ENCODE measurements around the gene PIWIL4.

PIWIL4 gene

DNA sequence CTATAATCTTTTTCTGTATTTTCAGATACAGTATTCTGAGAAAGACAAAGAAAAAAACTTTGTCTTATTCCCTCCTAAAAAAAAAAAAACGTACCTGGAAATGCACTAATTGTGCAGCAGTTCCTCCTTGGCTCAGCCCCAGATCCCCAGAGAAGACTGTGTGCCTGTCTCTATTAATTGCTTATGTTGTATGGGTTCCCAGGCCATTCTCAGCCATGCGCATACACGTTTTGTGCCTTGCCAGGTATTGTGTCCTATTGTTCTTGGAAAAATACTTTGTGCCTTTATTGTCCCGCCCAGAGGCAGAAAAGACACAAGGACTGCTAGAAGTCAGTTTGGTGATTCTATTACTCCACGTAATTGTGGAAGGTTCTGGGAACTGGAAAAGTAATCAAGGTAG is 91.2 kb downstream of the PIWIL4 start:
- no peak for TF ChIP-seq FOXM1 (IDR thresholded peaks at IDR 0.05; ENCODE audit: borderline replicate concordance)
- no peak for TF ChIP-seq SUZ12 (IDR thresholded peaks at IDR 0.05)
- no peak for TF ChIP-seq NFRKB (IDR thresholded peaks at IDR 0.05)
- no peak for TF ChIP-seq ELF4 (IDR thresholded peaks at IDR 0.05)
- no peak for TF ChIP-seq TARDBP (IDR thresholded peaks at IDR 0.05)
- TF ChIP-seq ZNF384 (IDR thresholded peaks at IDR 0.05) = no peak
- TF ChIP-seq SP1 (IDR thresholded peaks at IDR 0.05) = no peak
- no peak for TF ChIP-seq FOXK2 (IDR thresholded peaks at IDR 0.05)
- TF ChIP-seq, protein P1, sequence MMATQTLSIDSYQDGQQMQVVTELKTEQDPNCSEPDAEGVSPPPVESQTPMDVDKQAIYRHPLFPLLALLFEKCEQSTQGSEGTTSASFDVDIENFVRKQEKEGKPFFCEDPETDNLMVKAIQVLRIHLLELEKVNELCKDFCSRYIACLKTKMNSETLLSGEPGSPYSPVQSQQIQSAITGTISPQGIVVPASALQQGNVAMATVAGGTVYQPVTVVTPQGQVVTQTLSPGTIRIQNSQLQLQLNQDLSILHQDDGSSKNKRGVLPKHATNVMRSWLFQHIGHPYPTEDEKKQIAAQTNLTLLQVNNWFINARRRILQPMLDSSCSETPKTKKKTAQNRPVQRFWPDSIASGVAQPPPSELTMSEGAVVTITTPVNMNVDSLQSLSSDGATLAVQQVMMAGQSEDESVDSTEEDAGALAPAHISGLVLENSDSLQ (IDR thresholded peaks at IDR 0.05) = no peak
- TF ChIP-seq CTBP1 (IDR thresholded peaks at IDR 0.05; ENCODE audit: borderline replicate concordance) = no peak
- no peak for TF ChIP-seq L3MBTL2 (conservative IDR thresholded peaks at IDR 0.05)
- no peak for TF ChIP-seq BHLHE40 (IDR thresholded peaks at IDR 0.05; ENCODE audit: borderline replicate concordance)
- no peak for TF ChIP-seq FOXA1 (IDR thresholded peaks at IDR 0.05)
- TF ChIP-seq HDGF (IDR thresholded peaks at IDR 0.05; ENCODE audit: borderline replicate concordance) = no peak
- TF ChIP-seq LEF1 (IDR thresholded peaks at IDR 0.05; ENCODE audit: borderline replicate concordance) = no peak
- TF ChIP-seq ARNT (IDR thresholded peaks at IDR 0.05) = no peak
- POLR2A ChIA-PET = no interaction called here
- DNase-seq (ENCODE audit: extremely low spot score) = no peak
- CTCF ChIA-PET = no interaction called here

DNA sequence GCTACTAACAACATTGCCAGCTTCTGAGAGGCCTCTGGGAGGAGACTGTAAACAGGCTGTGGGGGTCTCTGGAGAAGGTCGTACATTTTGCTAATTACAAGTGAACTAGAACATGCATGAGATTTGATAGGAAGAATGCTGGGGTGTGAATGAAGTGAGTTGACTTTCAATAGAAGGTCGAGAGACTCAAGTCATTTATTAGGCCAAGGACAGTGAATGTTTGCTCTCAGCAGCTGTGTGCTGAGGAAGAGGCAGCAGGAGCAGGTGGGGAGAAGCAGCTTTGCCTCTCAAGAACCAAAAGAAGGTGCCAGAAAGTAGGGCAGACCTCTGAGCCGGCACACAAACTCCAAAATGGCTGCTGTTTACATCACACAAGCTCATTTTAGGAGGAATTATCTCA is 91.7 kb downstream of the PIWIL4 start:
- ChIA-PET POLR2A (no interaction called here), CTCF (no interaction called here)
- no peak for DNase-seq (ENCODE audit: extremely low spot score)
- no peak for TF ChIP-seq TARDBP (IDR thresholded peaks at IDR 0.05)
- no peak for TF ChIP-seq FOXA1 (IDR thresholded peaks at IDR 0.05)
- TF ChIP-seq ELF4 (IDR thresholded peaks at IDR 0.05) = no peak
- no peak for TF ChIP-seq SUZ12 (IDR thresholded peaks at IDR 0.05)
- no peak for TF ChIP-seq SP1 (IDR thresholded peaks at IDR 0.05)
- TF ChIP-seq ARNT (IDR thresholded peaks at IDR 0.05) = no peak
- TF ChIP-seq L3MBTL2 (conservative IDR thresholded peaks at IDR 0.05) = no peak
- TF ChIP-seq, protein P1 (IDR thresholded peaks at IDR 0.05) = no peak
- no peak for TF ChIP-seq FOXM1 (IDR thresholded peaks at IDR 0.05; ENCODE audit: borderline replicate concordance)

GRCh38 chr11:94661444-94661843 is 94.3 kb downstream of the PIWIL4 start:
- POLR2A ChIA-PET = no interaction called here
- CTCF ChIA-PET = no interaction called here
- TF ChIP-seq FOXA1 (IDR thresholded peaks at IDR 0.05) (no peak), ARNT (IDR thresholded peaks at IDR 0.05) (no peak), SUZ12 (IDR thresholded peaks at IDR 0.05) (no peak), TARDBP (IDR thresholded peaks at IDR 0.05) (no peak)
- no peak for DNase-seq (ENCODE audit: extremely low spot score)

GRCh38 chr11:94662065-94662779 is 95.1 kb downstream of the PIWIL4 start:
- POLR2A ChIA-PET = no interaction called here
- CTCF ChIA-PET = no interaction called here
- DNase-seq (ENCODE audit: extremely low spot score) = no peak
- TF ChIP-seq NFRKB (IDR thresholded peaks at IDR 0.05) (no peak), ELF4 (IDR thresholded peaks at IDR 0.05) (no peak), LEF1 (IDR thresholded peaks at IDR 0.05; ENCODE audit: borderline replicate concordance) (no peak), HDGF (IDR thresholded peaks at IDR 0.05; ENCODE audit: borderline replicate concordance) (no peak), BHLHE40 (IDR thresholded peaks at IDR 0.05; ENCODE audit: borderline replicate concordance) (no peak), TARDBP (IDR thresholded peaks at IDR 0.05) (no peak), ARNT (IDR thresholded peaks at IDR 0.05) (no peak), L3MBTL2 (conservative IDR thresholded peaks at IDR 0.05) (no peak), SP1 (IDR thresholded peaks at IDR 0.05) (no peak), CTBP1 (IDR thresholded peaks at IDR 0.05; ENCODE audit: borderline replicate concordance) (no peak), ZNF384 (IDR thresholded peaks at IDR 0.05) (no peak)

GRCh38 chr11:94662846-94663390 is 95.8 kb downstream of the PIWIL4 start:
- no peak for DNase-seq (ENCODE audit: extremely low spot score)
- TF ChIP-seq FOXA1 (IDR thresholded peaks at IDR 0.05) = no peak
- TF ChIP-seq, protein P1 (IDR thresholded peaks at IDR 0.05) = no peak
- TF ChIP-seq ELF4 (IDR thresholded peaks at IDR 0.05) = no peak
- no peak for TF ChIP-seq CTBP1 (IDR thresholded peaks at IDR 0.05; ENCODE audit: borderline replicate concordance)
- no peak for TF ChIP-seq LEF1 (IDR thresholded peaks at IDR 0.05; ENCODE audit: borderline replicate concordance)
- no peak for TF ChIP-seq L3MBTL2 (conservative IDR thresholded peaks at IDR 0.05)
- no peak for TF ChIP-seq TARDBP (IDR thresholded peaks at IDR 0.05)
- TF ChIP-seq ZNF384 (IDR thresholded peaks at IDR 0.05) = no peak
- TF ChIP-seq HDGF (IDR thresholded peaks at IDR 0.05; ENCODE audit: borderline replicate concordance) = no peak
- TF ChIP-seq SP1 (IDR thresholded peaks at IDR 0.05) = no peak
- TF ChIP-seq NFRKB (IDR thresholded peaks at IDR 0.05) = no peak
- TF ChIP-seq FOXM1 (IDR thresholded peaks at IDR 0.05; ENCODE audit: borderline replicate concordance) = no peak
- no peak for TF ChIP-seq SUZ12 (IDR thresholded peaks at IDR 0.05)
- no peak for TF ChIP-seq BHLHE40 (IDR thresholded peaks at IDR 0.05; ENCODE audit: borderline replicate concordance)
- POLR2A ChIA-PET = no interaction called here
- CTCF ChIA-PET = interaction anchor here (0.7 kb wide), 1 partner anchor 47 kb away, joined by 3 read pairs; no protein-coding TSS in a partner anchor

DNA sequence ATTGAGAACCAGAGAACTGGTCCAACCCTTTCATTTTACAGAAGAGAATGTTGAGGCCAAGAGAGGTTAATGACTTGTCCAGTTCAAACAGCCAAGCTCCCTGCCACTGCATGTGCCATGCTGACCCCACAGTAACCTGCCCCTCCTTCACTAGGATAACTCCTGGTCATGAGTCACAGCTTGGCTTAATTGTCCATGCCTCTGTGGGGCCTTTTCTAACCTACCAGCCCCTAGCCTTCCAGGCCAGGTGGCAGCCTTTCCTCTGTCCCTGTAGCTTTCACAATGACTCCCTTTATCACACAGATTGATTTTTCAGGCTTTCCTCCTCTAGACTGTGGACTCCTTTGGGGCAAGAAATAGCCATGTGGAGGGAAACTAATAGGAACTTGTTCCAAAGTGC is 97.2 kb downstream of the PIWIL4 start:
- CTCF ChIA-PET = no interaction called here
- POLR2A ChIA-PET = no interaction called here
- no peak for DNase-seq (ENCODE audit: extremely low spot score)
- TF ChIP-seq TARDBP (IDR thresholded peaks at IDR 0.05) = no peak
- no peak for TF ChIP-seq SUZ12 (IDR thresholded peaks at IDR 0.05)
- no peak for TF ChIP-seq ZNF384 (IDR thresholded peaks at IDR 0.05)
- TF ChIP-seq SP1 (IDR thresholded peaks at IDR 0.05) = no peak
- no peak for TF ChIP-seq BHLHE40 (IDR thresholded peaks at IDR 0.05; ENCODE audit: borderline replicate concordance)
- no peak for TF ChIP-seq NFRKB (IDR thresholded peaks at IDR 0.05)
- TF ChIP-seq ELF4 (IDR thresholded peaks at IDR 0.05) = no peak
- no peak for TF ChIP-seq LEF1 (IDR thresholded peaks at IDR 0.05; ENCODE audit: borderline replicate concordance)
- TF ChIP-seq, protein P1 (IDR thresholded peaks at IDR 0.05) = no peak
- no peak for TF ChIP-seq FOXM1 (IDR thresholded peaks at IDR 0.05; ENCODE audit: borderline replicate concordance)
- TF ChIP-seq L3MBTL2 (conservative IDR thresholded peaks at IDR 0.05) = no peak
- no peak for TF ChIP-seq ARNT (IDR thresholded peaks at IDR 0.05)
- TF ChIP-seq HDGF (IDR thresholded peaks at IDR 0.05; ENCODE audit: borderline replicate concordance) = no peak
- no peak for TF ChIP-seq FOXK2 (IDR thresholded peaks at IDR 0.05)
- TF ChIP-seq FOXA1 (IDR thresholded peaks at IDR 0.05) = no peak
- no peak for TF ChIP-seq CTBP1 (IDR thresholded peaks at IDR 0.05; ENCODE audit: borderline replicate concordance)

Data from HEK293T (cell line).